ENCODE results near the gene HOXB13.

The HOXB13 gene

DNA sequence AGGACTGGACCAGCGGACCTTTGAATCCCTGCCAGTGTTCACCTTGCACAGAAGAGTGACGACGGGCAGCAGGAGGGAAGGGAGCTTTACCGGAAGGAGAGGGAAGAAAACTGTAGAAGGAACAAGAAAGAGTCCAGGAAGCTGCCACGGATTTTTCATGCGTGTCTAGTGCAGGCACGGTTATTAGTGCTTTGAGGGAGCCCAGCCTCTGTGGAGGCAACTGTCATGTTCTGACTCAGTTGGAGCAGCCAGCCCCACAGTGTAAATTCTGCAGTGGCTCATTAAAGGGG lies 6.5 kb upstream of the HOXB13 start:
- TF ChIP-seq, protein P1, sequence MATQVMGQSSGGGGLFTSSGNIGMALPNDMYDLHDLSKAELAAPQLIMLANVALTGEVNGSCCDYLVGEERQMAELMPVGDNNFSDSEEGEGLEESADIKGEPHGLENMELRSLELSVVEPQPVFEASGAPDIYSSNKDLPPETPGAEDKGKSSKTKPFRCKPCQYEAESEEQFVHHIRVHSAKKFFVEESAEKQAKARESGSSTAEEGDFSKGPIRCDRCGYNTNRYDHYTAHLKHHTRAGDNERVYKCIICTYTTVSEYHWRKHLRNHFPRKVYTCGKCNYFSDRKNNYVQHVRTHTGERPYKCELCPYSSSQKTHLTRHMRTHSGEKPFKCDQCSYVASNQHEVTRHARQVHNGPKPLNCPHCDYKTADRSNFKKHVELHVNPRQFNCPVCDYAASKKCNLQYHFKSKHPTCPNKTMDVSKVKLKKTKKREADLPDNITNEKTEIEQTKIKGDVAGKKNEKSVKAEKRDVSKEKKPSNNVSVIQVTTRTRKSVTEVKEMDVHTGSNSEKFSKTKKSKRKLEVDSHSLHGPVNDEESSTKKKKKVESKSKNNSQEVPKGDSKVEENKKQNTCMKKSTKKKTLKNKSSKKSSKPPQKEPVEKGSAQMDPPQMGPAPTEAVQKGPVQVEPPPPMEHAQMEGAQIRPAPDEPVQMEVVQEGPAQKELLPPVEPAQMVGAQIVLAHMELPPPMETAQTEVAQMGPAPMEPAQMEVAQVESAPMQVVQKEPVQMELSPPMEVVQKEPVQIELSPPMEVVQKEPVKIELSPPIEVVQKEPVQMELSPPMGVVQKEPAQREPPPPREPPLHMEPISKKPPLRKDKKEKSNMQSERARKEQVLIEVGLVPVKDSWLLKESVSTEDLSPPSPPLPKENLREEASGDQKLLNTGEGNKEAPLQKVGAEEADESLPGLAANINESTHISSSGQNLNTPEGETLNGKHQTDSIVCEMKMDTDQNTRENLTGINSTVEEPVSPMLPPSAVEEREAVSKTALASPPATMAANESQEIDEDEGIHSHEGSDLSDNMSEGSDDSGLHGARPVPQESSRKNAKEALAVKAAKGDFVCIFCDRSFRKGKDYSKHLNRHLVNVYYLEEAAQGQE (IDR thresholded peaks at IDR 0.05; ENCODE audit: low read depth): no peak
- TF ChIP-seq YY1 (IDR thresholded peaks at IDR 0.05; ENCODE audit: low read depth): no peak
- TF ChIP-seq, protein P2, sequence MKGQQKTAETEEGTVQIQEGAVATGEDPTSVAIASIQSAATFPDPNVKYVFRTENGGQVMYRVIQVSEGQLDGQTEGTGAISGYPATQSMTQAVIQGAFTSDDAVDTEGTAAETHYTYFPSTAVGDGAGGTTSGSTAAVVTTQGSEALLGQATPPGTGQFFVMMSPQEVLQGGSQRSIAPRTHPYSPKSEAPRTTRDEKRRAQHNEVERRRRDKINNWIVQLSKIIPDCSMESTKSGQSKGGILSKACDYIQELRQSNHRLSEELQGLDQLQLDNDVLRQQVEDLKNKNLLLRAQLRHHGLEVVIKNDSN (IDR thresholded peaks at IDR 0.05): no peak
- no peak for TF ChIP-seq FOXM1 (IDR thresholded peaks at IDR 0.05; ENCODE audit: borderline replicate concordance, low read depth)
- TF ChIP-seq EGR1 (IDR thresholded peaks at IDR 0.05): no peak
- no peak for TF ChIP-seq CEBPB (IDR thresholded peaks at IDR 0.05)

DNA sequence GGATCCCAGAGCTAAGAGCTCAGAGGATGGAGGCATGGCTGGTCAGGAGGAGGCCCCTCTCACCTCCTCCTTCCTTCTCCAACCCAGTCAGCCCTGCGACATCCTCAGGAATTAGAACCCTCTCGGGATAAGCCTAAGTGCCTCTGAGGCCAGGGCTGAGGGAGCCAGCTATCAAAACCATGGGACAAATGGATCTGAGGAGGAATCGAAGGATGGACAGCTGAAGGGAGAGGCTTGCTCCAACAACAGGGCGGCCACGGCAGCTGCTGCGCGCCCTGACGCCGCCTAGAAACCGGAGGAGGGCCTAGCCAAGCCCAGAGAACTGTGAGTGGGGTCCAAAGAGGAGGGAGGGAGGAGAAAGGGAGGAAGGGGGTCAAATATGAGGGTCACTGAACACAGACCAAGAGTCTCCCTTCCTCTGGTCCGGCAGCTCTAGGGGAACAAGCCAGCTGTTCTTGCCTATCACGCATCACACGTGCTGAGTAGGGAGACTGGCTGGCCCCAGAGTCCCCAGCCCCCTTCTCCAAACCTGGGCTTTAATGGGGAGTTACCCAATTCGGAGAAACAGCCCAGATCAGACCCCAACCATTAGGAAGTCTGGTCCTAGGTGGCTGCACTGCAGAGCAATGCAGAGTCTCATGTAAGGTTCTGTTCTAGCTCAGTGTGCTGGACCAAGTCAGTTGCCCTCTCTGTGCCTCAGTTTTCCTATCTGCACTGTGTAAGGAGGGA lies 5.9 kb upstream of the HOXB13 start:
- TF ChIP-seq TEAD4 (IDR thresholded peaks at IDR 0.05) (no peak), NFIC (IDR thresholded peaks at IDR 0.05) (no peak), CEBPB (IDR thresholded peaks at IDR 0.05) (no peak)
- TF ChIP-seq, protein P1 (IDR thresholded peaks at IDR 0.05; ENCODE audit: low read depth): no peak
- TF ChIP-seq, protein P2 (IDR thresholded peaks at IDR 0.05): no peak

DNA sequence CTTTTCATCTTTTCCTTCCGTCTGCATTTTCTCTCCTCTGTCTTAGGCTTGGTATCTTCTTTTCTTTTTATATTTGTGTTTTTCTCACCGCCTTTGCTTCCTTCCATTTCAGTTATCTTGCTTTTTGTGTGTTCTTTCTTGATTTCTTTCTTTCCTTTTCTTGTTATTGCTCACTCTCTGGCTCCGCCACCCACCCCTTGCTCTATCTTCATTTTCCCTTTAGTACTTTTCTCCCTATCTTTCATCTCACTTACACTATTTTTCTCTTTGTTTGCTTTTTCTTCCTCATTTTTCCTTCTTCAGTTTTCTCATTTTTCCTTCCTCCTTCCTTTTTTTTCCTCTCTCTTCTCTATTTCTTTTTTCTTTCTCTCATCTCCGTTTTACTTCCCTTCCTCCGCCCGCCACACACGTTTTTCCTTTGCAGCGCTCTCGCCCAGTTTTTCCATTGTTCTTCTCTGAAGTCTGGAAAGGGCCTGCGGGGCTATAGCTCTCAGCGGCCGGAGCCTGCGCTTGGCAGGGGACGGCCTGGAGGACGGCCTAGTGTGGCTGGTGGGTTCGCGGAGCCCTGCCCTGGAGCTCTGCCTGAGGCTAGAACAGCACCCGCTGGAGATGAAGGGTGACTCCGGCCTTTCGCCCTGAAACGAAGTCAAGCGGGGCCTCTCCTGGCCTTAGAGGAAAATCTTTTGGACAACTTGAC lies 5.2 kb upstream of the HOXB13 start:
- TF ChIP-seq FOXM1 (IDR thresholded peaks at IDR 0.05; ENCODE audit: borderline replicate concordance, low read depth) (no peak), NFIC (IDR thresholded peaks at IDR 0.05) (no peak), EP300 (IDR thresholded peaks at IDR 0.05; ENCODE audit: borderline replicate concordance) (no peak), CREB1 (IDR thresholded peaks at IDR 0.05; ENCODE audit: low read depth) (no peak), TAF1 (IDR thresholded peaks at IDR 0.05; ENCODE audit: low read depth) (no peak), CEBPB (IDR thresholded peaks at IDR 0.05) (no peak), ZBTB7A (IDR thresholded peaks at IDR 0.05; ENCODE audit: low read depth) (no peak), TCF12 (IDR thresholded peaks at IDR 0.05; ENCODE audit: low read depth) (no peak), EGR1 (IDR thresholded peaks at IDR 0.05) (no peak), TEAD4 (IDR thresholded peaks at IDR 0.05) (no peak), RAD21 (IDR thresholded peaks at IDR 0.05; ENCODE audit: low read depth) (no peak)
- TF ChIP-seq, protein P2 (IDR thresholded peaks at IDR 0.05): no peak
- TF ChIP-seq, protein P1 (IDR thresholded peaks at IDR 0.05; ENCODE audit: low read depth): no peak
- TF ChIP-seq, protein P3, sequence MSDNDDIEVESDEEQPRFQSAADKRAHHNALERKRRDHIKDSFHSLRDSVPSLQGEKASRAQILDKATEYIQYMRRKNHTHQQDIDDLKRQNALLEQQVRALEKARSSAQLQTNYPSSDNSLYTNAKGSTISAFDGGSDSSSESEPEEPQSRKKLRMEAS (IDR thresholded peaks at IDR 0.05): no peak

DNA sequence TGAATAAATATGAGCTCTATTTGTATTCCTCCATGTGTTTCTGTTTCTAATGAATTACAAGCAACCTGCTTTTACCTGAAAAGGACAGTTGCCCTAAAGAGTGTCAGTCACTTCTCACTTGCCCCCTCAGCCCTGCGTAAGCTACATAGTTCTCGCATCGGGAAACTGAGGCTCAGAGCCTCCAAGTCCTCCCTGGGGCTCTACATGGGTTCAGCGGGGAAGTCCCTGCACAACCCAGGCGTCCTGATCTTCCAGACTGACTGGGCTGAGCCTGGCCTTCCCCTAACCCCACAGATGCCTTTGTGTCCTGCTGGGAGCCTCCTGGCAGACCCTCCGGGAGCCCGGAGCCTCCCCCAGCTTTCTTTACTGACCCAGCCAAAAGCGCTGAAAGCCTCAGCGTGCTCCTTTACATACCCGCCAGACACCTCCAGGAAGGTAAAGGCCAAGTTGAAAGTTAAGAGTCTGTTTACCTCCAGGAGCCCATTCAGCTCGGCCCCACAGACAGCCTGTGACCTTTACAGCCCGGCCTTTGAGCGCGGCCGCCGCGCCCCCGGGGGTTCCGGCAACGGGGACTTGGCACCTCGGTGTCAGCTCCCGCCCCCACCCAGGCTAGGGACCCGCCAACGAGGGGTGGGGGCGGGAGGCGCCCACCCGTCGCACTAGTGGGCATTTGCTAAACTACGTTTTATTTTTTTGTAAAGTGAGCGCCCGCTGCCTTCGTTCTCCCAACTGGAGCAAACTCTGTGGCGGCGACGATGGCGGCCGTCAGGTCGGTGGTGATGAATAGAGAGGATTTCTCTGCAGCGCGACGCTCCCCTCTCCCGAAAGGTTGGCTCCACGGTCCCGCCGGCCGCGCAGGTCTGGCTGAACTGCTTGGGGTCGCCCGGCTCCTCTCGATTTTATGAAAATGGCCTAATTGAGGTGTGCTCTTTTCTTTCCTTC lies 4.4 kb upstream of the HOXB13 start:
- TF ChIP-seq EP300 (IDR thresholded peaks at IDR 0.05; ENCODE audit: borderline replicate concordance): no peak
- TF ChIP-seq RAD21 (IDR thresholded peaks at IDR 0.05; ENCODE audit: low read depth): no peak
- no peak for TF ChIP-seq EGR1 (IDR thresholded peaks at IDR 0.05)
- TF ChIP-seq YY1 (IDR thresholded peaks at IDR 0.05; ENCODE audit: low read depth): no peak
- no peak for TF ChIP-seq CREB1 (IDR thresholded peaks at IDR 0.05; ENCODE audit: low read depth)
- TF ChIP-seq, protein P3 (IDR thresholded peaks at IDR 0.05): no peak
- no peak for TF ChIP-seq NFIC (IDR thresholded peaks at IDR 0.05)
- TF ChIP-seq, protein P2 (IDR thresholded peaks at IDR 0.05): no peak
- no peak for TF ChIP-seq TCF12 (IDR thresholded peaks at IDR 0.05; ENCODE audit: low read depth)
- TF ChIP-seq FOXM1 (IDR thresholded peaks at IDR 0.05; ENCODE audit: borderline replicate concordance, low read depth): no peak
- TF ChIP-seq ZBTB7A (IDR thresholded peaks at IDR 0.05; ENCODE audit: low read depth): no peak
- TF ChIP-seq TEAD4 (IDR thresholded peaks at IDR 0.05): no peak
- TF ChIP-seq, protein P1 (IDR thresholded peaks at IDR 0.05; ENCODE audit: low read depth): no peak
- TF ChIP-seq TAF1 (IDR thresholded peaks at IDR 0.05; ENCODE audit: low read depth): no peak
- TF ChIP-seq CEBPB (IDR thresholded peaks at IDR 0.05): no peak
